ENCODE measurements around the gene LGALS3BP.

DNA sequence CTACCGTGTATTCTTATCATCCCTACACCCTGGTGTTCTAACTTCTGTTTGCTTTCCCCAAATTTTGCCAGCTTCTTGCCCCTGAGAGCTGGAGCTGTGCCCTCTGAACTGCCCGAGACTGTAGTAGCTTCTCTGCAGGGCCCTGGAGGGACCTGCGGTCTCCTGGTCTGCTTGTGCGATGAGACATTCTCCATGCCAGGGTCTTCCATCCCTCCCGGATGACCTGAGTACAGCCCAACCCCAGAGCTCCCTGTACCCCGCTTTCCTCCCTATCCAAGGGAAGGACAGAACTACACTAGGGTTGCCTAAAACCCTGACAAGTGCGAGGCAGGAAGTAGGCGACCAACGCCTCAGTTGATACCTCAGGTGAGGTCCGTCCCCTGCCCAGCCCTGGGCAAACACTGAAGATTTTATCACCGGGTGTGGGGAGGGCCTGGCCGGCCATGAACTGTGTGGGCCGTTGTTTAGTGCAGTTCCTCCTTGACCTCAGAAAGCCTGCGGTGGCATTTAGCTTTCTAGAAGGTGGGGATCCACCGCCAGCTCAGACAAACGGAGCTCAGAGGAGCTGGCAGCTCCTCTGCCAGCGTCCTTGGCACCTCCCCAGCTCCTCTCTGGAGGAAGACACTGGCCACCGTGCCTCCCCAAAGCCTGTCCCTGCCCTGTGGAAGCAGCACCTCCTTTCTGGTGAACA lies 16.2 kb upstream of the LGALS3BP start:
- TF ChIP-seq POLR2A (IDR thresholded peaks at IDR 0.05; ENCODE audit: low read length), result no peak
- no peak for TF ChIP-seq GATA1 (IDR thresholded peaks at IDR 0.05; ENCODE audit: low read depth, low read length)

Measured in erythroblast (primary cell).